ENCODE data around the gene PRR20C.
"Not testable (repeated sequence)": the region's sequence is repeated elsewhere in the genome, so short reads cannot be mapped to it uniquely, and the experiment has no call there.

The PRR20C gene

GRCh38 chr13:57153761-57154160 is at the start of gene PRR20C:
PRR20C (plus strand) TSS chr13:57154061; CDS start chr13:57154448, 387 bp downstream.
- not testable (repeated sequence) for DNase-seq

GRCh38 chr13:57114945-57115344 is 38.9 kb upstream of the PRR20C start:
- no peak for DNase-seq

GRCh38 chr13:57123681-57124080 is 30.2 kb upstream of the PRR20C start:
- DNase-seq: no peak

GRCh38 chr13:57128909-57129308 is 25.0 kb upstream of the PRR20C start:
- no peak for DNase-seq

GRCh38 chr13:57136093-57136492 is 17.8 kb upstream of the PRR20C start:
- no peak for DNase-seq

- DNase-seq: no peak
Observed at GRCh38 chr13:57137585-57137984, 16.3 kb upstream of the PRR20C start.

- DNase-seq: no peak
Observed at GRCh38 chr13:57138988-57139387, 14.9 kb upstream of the PRR20C start.

GRCh38 chr13:57139781-57140180 is 14.1 kb upstream of the PRR20C start:
- DNase-seq: not testable (repeated sequence)

- DNase-seq: not testable (repeated sequence)
Observed at GRCh38 chr13:57140235-57140968, 13.5 kb upstream of the PRR20C start, which contains the start of gene PRR20A. PRR20A (plus strand) TSS chr13:57140918; CDS start chr13:57141305, 387 bp downstream.

- DNase-seq: not testable (repeated sequence)
Observed at GRCh38 chr13:57147188-57147587, 6.7 kb upstream of the PRR20C start, which contains the start of gene PRR20B. PRR20B (plus strand) TSS chr13:57147488; CDS start chr13:57147875, 387 bp downstream.

- not testable (repeated sequence) for DNase-seq
Observed at GRCh38 chr13:57148106-57148505, 5.8 kb upstream of the PRR20C start.

- not testable (repeated sequence) for DNase-seq
Observed at GRCh38 chr13:57160332-57160731, 6.5 kb downstream of the PRR20C start, which contains the start of gene PRR20D. PRR20D (plus strand) TSS chr13:57160632; CDS start chr13:57161019, 387 bp downstream.

- not testable (repeated sequence) for DNase-seq
Observed at GRCh38 chr13:57166897-57167296, 13.0 kb downstream of the PRR20C start, which contains the start of gene PRR20E. PRR20E (plus strand) TSS chr13:57167197; CDS start chr13:57167584, 387 bp downstream.

- no peak for DNase-seq
Observed at GRCh38 chr13:57191667-57192066, 37.8 kb downstream of the PRR20C start.

All from CD4-positive, alpha-beta T cell treated with Interleukin-6 for 4 hours (primary cell).